C4-2B (cell line): Measurements from ENCODE around the gene UGT1A7.

Experiments used
- ZFX ChIP-seq: fragments of 450-650 bp; IDR thresholded peaks from 2 replicates; pipeline ENCODE4 v1.6.1; 2017
- TF ChIP-seq, protein P1 (sequence below): fragments of 450-650 bp; conservative IDR thresholded peaks from 2 replicates; pipeline ENCODE4 v1.5.1; 2017; ENCODE audit warnings: mild to moderate bottlenecking

DNA sequence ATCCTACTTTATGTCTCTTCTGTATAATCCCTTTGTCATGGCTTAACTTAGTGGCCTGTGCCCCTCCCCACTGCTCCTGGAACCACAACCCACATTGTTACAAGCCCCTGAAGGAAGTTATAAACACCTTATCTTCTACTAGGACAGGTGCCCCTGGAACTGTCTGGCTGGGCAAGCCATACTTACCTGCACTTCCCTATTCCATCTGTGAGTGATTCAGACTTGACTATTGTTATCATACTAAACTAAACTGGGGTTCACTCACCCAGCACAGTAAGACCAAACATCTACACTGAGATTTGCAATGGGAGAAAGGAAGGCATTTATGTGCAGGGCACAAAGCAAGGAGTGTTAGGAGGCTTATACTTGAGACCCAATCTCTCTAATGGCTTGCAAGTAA lies 7.3 kb downstream of the UGT1A7 start:
- TF ChIP-seq, protein P1, sequence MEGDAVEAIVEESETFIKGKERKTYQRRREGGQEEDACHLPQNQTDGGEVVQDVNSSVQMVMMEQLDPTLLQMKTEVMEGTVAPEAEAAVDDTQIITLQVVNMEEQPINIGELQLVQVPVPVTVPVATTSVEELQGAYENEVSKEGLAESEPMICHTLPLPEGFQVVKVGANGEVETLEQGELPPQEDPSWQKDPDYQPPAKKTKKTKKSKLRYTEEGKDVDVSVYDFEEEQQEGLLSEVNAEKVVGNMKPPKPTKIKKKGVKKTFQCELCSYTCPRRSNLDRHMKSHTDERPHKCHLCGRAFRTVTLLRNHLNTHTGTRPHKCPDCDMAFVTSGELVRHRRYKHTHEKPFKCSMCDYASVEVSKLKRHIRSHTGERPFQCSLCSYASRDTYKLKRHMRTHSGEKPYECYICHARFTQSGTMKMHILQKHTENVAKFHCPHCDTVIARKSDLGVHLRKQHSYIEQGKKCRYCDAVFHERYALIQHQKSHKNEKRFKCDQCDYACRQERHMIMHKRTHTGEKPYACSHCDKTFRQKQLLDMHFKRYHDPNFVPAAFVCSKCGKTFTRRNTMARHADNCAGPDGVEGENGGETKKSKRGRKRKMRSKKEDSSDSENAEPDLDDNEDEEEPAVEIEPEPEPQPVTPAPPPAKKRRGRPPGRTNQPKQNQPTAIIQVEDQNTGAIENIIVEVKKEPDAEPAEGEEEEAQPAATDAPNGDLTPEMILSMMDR: no peak
- no peak for TF ChIP-seq ZFX
